Endothelial cell of hepatic sinusoid (primary cell): ENCODE data around the gene GALNT10.

Experiments
- in situ Hi-C: cut with HindIII; loops from 2 replicates; pipeline ENCODE4 v1.10.0; 2017; ENCODE audit warnings: low sequenced_read_pairs

GALNT10 gene

DNA sequence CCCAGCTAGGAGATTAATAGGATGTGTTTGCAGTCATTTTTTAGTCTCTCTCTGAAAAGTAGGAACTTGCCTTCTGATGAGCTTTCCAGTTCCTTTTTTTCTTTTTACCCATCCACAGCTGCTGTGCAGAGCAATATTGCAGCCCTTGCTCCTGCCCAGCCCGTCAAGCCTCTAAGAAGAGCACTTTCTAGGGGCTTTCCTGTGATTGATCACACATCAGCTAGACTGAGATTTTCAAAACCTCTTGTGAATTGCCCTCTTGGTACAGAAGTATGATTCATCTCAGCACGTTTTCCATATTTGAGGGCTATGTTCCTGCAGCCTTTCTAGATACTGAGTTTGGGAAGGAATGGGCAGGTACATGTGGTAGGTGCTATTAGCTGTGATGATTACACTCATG, 93.9 kb downstream of the GALNT10 start:
- in situ Hi-C loops = no loop called here

DNA sequence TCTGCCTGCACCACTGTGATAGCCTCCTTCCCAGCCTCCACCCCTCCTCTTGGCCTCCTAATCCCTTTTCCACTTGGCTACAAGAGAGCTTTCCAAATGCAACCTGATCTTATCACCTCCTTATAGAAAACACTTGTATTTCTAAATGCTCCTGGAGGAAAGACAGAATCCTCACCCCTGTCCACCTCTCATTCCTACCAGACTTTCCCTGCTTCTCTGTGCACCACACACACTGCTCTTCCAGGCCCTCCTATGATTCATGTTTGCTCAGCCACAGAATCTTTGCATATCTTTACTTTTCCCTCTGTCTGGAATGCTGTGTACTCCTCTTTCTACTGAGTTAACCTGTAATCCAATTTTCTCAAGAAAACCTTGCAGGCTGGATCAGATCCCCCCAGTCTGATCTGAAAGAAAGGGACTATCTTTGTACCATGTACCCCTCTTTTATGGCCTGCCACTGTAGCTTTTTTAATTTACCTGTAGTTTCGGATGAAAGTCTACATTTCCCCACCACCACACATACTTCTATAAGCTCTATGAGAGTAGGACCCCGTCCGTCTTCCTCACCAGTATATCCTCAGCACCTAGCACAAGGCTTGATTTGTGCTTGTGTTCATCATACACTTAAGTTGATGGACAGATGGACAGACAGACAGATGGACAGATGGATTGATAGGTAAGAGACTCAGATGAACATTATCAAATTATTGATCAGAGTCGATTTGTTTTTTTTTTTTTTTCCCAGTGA, 95.3 kb downstream of the GALNT10 start:
- in situ Hi-C loops = no loop called here

DNA sequence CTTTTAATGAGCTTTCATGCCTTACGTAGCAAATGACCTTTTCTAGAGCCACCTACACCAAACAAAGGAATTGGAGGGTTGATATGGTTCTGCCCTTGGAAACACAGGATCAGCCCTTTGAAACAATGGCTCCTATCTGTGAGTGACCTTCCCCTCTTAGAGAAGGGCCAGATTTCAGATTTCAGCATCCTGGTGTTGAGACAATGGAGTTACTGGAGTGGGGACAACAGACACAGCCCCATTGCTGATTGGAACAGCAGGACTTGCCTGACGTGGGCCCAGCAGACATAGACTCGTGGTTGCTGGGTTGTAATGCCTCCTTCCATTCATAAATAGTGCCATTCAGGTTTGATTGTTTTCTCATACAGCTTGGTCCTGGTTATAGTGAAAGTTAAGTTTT, 96.0 kb downstream of the GALNT10 start:
- in situ Hi-C loops = no loop called here

DNA sequence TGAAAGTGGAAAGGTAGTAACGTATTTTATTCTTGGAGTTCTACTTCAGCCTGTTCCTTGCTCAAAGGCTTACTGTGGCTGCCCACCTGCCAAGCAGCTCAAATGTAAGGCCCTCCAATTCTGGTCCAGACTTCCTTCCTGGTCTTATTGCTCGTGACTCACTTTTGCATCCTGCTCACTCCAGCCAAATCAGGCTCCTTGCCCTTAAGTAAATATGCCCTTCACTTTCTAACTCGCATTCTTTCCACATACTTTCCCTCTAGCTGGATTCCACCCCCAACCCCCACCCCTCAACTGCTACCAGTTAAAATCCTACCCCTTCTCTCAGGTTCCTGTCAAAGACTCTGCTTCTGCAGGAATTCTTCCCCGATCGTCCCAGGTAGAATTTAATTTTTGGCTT, 96.6 kb downstream of the GALNT10 start:
- in situ Hi-C loops = no loop called here

DNA sequence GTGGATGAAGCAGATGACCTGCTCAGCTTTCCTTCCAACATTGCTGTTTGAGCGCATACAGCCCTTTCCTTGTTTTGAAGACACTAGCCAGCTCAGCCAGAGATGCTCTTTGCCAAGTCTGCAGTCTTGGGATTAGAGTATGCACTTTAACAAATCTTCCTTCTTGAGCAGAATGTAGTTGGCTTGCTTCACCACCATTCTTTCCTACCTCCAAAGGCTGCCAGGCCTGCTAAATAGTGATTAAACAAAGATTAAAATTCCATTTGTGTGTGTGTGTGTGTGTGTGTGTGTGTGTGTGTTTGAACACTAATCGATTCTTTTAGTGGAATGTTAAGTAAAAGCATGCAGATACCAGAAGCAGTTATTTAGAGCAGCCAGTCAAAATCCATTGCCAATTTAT, 97.6 kb downstream of the GALNT10 start:
- in situ Hi-C loops = no loop called here

DNA sequence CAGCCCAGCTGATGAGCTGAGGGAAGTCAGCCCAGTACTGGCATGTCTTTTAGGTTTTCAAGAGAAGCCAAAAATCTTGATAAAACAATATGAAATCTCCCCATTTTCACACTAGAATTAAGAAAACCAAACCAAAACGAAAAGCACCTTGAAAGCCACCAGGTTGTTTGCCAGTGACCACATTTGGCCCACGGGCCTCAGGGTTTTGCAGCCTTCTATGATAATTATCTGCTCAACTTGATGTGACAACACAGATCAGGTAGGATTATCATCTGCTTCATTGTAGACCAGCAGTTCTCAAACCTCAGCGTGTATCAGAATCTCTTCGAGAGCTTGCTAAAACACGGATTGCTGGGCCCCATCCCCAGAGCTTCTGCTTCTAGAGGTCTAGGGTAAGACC, 101.4 kb downstream of the GALNT10 start:
- in situ Hi-C loops = no loop called here

DNA sequence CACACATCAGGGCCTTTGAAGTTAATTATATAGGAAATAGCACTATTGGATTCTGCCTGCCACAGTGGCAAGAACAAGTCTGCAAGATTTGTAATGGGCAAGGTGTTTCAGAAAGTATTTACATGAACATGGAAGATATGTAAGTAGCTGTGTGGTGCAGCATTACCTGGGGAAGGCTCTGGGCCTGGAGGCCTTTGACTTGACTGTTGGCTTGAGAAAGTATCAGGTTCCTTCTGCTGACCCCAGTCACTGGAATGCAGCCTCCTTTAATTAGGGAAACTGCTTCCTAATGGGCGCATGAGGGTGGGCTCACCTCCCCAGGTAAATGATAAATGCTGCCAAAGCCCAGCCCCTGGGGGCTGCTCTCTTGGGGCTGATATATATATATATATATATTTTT, 102.7 kb downstream of the GALNT10 start:
- in situ Hi-C loops = no loop called here

DNA sequence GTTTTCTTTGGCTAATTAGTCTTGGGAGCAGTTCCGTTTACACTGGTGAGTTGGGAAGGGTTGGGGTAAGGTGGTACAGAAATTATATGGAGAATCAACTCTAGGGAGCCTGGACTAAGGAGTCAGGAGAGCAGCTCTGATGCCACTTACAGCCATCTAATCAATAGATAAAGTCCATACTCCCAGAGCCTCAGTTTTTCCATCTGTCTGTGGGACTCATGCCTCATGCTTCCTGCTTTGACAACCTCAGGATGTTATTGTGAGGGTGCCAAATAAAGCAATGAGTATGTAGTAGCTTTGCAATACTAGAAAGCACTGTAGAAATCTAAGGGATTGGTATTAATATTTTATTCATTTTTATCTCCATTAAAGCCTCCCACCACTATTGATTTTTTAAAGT, 105.0 kb downstream of the GALNT10 start:
- in situ Hi-C loops = no loop called here

DNA sequence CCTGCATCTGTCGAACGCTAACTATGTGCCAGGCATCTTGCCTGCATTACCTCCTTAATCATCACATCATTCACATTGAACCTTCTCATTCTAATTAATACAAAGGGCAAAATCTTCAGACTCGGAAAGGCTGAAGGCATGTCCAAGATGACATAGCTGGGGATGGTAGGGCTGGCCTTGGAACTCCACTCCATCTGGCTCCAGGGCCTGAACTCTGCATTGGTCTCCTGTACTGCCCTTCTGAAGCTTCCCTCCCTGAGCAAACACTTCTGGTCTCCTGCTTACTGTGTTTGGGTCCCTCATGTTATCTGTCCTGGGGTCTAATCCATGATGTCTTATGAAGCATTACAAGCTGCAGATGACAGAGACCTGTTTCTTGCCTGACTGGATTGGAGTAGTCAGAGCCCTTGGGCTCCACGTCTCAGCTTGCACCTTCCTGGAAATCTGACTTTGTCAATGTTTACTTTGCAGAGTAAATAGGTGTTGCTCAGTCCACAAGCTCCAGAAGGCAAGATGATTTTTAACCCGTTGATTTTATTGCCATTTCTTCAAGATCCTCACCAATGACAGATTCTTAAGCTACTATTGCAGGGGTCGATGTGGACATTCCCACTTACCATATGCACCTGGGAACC, 106.1 kb downstream of the GALNT10 start:
- in situ Hi-C loops = no loop called here

DNA sequence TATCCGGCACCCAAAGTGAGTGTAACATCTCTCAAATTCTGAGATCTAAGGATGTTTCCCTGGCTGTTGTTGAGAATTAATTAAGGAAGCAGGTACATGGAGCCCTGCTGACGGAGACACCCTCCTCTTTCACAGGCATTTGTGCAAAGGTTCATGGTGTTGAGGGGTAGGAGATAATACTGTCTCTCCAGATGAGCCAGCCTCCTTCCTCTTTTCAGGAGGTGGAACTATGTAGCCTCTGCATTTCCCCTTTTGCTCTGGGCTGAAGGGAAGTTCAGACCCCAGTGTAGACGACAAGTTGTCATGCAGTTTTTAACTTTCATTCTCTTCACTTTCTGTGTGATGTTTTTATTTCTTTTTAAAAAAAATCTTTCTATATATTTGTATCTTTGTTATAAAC, 107.5 kb downstream of the GALNT10 start:
- in situ Hi-C loops = no loop called here

DNA sequence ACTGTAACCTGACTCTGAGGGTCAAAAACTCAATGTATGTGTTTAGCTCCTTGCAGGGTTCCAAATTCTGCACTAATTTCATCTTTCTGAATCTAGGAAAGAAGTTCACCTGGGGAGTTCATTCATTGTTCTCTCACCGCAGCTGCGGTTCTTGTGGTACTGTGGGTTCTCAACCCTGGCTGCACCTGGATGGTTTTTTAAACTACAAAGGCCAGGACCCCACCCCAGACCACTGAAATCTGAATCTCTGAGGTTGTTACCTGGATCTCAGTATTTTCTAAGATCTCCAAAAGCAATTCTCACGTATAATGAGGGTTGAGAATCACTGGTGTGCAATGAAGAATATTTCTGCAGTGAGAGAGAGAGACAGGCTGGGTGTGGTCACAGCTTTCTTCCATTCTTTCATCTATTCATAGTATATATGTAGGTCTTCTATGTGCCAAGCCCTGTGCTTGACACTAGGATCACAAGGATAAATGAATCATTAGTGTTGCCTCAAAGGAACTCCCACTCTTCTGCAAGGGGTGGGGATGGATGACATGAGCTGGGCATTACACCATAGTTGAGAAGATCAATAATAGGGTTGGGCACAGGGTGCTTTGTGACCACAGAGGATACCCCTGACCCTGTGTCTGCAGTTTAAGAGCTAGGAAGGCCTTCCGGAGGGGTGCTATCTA, 109.8 kb downstream of the GALNT10 start:
- in situ Hi-C loops = no loop called here

DNA sequence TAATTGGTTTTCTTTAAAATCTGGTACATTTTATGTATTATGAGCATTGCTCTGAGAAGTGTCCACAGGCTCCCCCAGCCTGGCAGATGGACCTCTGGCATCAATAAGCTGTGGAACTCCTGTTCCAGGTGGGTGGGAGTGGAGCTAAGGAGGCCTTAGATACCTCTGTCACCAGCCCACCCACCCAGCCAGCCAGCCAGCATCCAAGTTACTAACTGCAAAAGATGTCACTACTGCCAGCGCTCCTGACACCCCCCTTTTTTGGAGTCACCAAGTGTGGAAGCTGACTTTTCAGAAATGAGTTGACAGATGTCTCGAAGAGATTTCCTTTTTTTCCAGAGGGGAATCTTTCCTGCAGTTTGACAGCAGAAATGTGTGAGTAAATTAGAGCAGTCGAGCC, 111.2 kb downstream of the GALNT10 start:
- in situ Hi-C loops = no loop called here

DNA sequence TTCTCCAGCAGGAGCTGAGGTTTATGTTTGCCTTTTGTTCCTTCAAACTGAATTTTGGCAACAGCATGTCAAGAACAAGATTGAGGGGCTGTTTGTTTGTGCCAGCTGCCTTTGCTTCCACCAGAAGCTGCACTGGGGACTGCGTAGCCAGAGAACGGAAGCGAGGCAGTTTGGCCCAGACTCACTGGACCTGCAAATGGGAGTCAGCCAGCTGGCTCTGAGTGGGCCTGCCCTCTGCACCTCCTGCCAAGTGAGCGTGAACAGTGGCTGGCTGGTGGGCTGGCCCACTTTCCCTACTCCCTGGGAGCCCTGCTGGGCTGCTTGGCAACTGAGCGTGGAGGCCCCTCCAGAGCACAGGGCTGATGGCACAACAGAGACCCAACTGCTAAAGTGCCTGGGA, 111.6 kb downstream of the GALNT10 start:
- in situ Hi-C loops = no loop called here

DNA sequence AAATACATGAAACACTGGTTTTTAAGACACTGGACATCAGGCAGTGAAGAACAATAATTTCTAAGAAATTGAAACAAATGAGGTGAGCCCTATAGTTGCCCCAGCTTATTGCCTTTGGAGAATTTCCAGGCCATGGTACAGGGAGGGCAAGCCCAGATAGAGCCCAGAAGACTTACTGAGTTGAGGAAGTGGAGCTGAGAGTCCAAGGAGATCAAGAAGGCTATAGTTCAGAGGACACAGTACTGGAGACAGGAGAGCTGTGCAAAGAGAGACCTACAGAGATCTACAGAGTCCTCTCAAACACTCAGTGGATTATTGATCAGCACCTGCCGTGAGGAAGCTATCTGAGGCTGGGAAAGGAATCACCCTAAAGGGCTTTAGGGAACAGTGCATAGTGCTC, 112.6 kb downstream of the GALNT10 start:
- in situ Hi-C loops = no loop called here

DNA sequence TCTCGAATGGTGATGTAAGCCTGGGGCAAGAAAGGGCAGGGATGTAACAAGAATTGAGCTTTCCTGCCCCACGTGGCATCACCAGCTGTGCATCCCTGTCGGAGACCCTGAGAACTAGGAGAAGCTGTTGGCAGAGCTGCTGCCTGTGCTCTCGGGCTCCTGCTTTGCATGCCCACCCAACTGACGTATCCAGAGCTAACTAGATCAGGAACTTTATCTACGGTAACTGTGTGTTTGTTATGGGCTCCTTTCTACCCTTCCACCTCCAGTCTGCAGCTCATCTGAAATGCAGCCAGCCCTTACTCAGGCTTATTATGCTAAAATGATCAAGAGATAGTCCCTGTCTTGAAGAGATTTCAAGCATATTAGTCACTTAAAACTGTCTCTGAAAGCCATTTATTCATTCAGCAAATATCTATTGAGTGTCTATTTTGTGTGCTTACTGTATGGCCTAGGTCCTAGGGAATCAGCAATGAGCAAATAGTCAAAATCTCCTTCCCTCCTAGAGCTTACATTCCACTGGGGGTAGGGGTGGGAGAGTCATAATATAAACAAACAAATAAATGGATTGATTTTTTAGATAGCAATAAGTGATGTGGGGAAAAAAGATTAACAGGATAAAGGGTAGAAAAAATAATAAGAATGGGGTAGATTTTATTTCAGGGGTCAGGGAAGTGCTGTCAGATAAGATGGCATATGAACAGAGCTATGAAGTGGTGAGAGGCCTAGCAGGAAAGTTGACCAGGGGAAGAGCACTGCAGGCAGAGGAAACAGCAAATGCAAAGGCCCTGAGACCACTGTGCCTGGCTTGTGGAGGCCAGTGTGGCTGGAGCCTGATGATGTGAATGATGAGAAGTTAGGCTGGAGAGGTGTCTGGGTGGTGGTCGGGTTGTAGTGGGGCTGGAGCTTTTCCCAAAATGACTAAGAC, 118.2 kb downstream of the GALNT10 start:
- in situ Hi-C loops = no loop called here

DNA sequence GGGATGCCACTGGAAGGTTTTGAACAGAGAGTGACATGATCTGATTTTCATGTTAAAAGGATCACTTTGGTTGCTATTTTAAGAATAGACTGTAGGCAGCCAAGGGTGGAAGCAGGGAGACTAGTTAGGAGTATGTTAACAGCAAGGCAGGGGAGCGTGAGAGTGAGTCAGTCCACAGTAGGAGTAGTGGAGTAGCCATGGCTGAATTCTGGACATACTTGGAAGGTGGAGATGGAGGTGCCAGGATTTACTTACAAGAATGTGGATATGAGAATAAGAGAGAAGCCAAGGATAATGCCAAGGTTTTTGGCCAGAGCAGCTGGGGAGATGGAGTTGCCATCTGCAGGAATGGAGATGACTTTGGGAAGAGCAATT, 118.8 kb downstream of the GALNT10 start:
- in situ Hi-C loops = no loop called here

DNA sequence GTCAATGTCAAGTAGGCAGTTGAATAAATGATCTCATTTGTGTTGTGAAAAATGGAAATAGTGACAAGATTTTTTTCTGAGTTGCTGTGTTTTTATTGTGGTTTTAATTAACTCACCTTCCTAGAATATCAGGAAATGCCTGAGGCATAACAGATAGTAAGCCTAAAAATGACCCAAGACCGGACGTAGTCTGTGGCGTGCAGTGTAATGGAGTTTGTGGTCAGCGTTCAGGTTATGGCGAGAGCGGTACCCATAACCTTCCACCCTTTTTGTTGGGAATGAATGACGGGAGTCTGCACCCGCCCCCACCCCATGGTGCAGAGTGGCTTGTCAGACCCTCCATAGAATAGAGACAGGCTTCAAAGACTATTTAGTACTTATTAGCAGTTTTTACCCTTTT, 119.3 kb downstream of the GALNT10 start:
- in situ Hi-C loops = no loop called here

DNA sequence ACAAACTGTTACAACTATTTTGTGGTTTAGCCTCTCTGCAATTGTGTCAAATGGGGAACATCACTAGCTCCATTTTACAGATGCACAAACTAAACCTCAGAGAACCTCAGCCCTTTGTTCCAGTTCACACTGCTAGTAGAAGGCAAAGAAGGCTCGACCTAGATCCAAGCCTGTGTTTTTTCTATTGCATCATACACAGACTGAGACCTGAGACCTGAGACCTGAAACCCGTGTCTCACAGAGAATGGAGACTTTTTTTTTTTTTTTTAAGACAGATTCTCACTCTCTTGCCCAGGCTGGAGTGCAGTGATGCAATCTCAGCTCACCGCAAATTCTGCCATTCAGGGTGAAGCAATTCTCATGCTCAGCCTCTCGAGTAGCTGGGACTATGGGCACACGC, 120.8 kb downstream of the GALNT10 start:
- in situ Hi-C loops = no loop called here

DNA sequence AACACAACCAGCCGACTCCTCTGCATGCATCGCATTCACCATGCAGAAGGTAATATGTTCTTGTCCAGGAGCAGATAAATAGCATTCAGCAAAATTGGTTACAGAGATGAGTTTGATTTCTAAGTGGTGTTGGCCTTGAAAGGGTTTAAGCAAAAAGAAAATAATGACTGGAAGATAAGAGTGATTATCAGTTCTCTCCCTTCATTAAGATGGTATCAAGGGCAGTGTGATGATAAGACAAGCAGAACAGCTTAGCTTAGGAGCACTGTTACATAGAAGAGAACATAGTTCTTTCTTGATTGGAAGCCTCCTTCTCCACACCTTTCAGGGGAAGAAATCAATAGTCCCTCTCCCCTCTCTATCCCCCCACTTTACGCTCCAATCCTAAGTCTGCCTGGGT, 121.5 kb downstream of the GALNT10 start:
- in situ Hi-C loops = no loop called here

DNA sequence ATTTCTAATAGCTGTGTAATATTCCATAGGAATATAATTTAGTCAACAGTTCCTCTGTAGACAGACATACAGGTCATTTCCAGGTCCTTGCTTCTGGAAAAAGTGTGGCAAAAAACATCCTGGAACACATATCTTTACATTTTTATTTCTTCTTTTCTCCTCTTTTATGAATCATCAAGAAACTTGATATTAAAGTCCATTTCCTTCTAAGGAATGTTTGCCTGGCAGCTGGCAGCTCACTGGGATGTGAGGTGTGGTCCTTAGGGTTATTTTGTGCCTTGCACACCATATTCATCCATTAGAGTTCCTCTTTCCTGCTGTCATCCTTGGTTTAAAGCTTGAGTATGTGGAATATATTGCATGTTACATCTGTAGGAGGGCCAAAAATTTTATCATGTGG, 122.0 kb downstream of the GALNT10 start:
- in situ Hi-C loops = no loop called here

DNA sequence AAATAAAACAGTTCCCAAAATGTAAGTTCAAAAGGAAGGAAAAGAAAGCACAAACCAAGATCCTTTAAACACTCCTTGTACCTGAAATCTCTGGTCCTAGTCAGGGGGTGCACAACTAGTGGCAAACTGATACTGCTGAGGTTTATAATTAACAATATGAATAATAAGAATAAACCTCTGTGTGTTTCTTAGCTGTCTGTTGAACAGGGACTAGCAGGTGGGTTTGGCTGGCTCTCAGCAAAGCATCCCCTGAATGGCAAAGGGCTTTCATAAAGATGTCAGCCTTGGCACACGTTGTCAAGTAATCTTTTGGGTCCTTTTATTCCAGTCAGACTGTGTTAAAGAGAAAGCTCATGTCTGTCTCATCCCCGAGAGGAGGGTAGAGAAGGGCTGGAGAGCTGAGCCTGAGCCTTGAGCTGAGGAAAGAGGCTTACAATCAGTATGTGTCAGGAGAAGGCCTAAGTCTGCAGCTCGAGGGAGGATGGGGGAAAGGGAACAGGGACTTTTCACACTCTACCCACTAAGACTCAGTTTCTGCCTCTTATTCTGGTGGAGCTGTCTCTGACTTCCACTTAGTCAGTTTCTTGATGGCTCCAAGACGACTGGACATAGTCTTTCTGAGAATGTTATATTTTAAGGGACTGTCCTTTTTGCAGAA, 123.0 kb downstream of the GALNT10 start:
- in situ Hi-C loops = no loop called here
